GM10248 (cell line): ENCODE results near the gene EFL1.

ENCODE experiments used
- CTCF ChIA-PET: fragments of 300-600 bp; sonication (Branson Sonifier 250); formaldehyde crosslinking; extraction: SDS; loops from one replicate; lab custom pipeline; 2021; ENCODE audit warnings: antibody characterized with exemption; lab: Yijun Ruan, JAX
- POLR2A ChIA-PET: fragments of 350-650 bp; sonication (Branson Sonifier 250); formaldehyde crosslinking; extraction: SDS; loops from one replicate; lab custom pipeline; 2020; ENCODE audit warnings: antibody characterized with exemption; lab: Yijun Ruan, JAX
- DNase-seq: peaks from one replicate; pipeline ENCODE4 v3.0.0; 2012; ENCODE audit errors: extremely low spot score
- TF ChIP-seq, protein P1 (sequence below): IDR thresholded peaks from 2 replicates; pipeline ENCODE4 v1.5.1; 2012; ENCODE audit warnings: mild to moderate bottlenecking, low read depth; ENCODE audit errors: extremely low read depth, missing control alignments, control extremely low read depth

The EFL1 gene

DNA sequence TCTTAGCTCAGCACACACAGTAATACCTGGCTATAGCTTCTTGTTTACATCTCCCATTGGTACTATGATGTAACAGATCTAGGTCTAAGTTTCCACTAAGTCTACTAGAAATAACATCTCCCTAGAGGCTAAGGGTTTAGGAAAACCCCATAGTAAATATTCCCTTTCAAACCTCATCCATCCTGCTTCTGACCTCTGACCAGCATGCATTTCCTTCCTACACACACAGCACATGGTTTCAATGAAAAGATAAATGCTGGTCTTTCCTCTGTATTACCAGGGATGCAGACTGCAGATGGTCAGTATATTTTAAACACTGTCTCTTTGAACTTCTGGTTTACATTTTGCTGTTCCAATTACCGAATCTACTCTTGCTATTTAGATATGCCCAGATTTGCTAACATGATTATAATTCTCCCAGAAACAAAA is 96.6 kb downstream of the EFL1 start:
- CTCF ChIA-PET, result interaction anchor here (1.5 to 2.0 kb wide), 2 partner anchors 14 to 25 kb away, joined by 6 to 7 read pairs; no protein-coding TSS in a partner anchor

DNA sequence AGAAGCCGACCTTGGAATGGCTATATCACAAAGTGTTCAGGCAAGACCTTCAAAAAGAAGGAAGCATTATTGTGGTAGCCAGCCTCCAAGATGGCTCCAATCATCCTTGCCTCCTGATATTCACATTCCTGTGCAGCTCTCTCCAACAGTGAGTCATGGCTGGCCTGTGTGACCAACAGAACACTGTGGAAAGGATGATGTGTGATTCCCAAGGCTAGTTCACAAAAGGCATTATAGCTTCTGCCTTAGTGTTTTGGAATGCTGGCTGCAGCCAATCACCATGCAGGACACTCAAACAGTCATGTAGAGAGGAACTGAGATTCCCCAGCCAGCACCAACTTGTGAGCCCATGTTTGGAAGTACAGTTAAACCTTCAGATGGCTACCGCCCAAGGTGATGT is 102.6 kb downstream of the EFL1 start:
- ChIA-PET POLR2A (no interaction called here), CTCF (interaction anchor here (0.8 kb wide), 1 partner anchor 38 kb away, joined by 3 read pairs; no protein-coding TSS in a partner anchor)
- TF ChIP-seq, protein P1, sequence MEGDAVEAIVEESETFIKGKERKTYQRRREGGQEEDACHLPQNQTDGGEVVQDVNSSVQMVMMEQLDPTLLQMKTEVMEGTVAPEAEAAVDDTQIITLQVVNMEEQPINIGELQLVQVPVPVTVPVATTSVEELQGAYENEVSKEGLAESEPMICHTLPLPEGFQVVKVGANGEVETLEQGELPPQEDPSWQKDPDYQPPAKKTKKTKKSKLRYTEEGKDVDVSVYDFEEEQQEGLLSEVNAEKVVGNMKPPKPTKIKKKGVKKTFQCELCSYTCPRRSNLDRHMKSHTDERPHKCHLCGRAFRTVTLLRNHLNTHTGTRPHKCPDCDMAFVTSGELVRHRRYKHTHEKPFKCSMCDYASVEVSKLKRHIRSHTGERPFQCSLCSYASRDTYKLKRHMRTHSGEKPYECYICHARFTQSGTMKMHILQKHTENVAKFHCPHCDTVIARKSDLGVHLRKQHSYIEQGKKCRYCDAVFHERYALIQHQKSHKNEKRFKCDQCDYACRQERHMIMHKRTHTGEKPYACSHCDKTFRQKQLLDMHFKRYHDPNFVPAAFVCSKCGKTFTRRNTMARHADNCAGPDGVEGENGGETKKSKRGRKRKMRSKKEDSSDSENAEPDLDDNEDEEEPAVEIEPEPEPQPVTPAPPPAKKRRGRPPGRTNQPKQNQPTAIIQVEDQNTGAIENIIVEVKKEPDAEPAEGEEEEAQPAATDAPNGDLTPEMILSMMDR, result no peak
- no peak for DNase-seq

More for the DNA sequence above, 96.6 kb downstream of the EFL1 start:
- POLR2A ChIA-PET, result no interaction called here
- DNase-seq, result peak; percentile 22
- TF ChIP-seq, protein P1, result no peak

DNA sequence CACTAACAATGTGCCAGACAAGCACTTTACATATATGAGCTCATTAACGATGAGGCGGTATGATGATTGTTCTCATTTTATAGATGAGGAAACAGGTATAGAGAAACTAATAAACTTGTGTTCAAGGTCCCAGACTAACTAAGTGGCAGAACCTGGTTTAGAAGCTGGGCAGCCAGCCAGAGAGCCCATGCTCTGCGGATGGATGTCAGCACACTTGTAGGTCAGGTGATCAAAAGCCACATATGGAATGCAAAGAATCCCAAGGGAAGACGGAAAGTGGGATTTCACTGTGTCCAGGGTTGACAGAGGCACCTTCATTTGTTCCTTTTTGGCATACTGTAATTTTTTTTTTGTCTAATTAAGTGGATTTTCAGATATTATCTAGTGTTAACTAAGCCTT is 103.7 kb downstream of the EFL1 start:
- TF ChIP-seq, protein P1, result no peak
- POLR2A ChIA-PET, result no interaction called here
- CTCF ChIA-PET, result interaction anchor here (1.0 to 2.0 kb wide), 5 partner anchors 17 to 372 kb away, joined by 3 to 10 read pairs (median 3); no protein-coding TSS in a partner anchor
- no peak for DNase-seq

DNA sequence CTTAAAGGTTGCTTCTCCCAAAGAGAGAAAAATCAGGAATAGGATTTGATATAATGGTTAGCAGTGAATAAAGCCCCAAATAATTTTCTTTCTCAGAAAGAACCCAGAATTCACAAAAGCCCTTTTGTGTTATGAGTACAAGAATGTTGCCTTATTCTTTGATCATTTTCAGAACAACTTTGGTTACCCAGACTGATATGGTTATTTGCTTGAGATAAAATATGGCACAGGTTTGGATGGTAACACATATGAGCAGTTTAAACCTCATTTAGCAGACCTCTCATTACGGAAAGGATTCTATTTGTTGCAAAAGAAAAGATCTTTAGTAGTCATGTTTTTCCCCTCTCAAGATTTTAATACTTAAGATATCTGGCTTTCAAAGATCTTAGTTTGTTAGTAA is 111.9 kb downstream of the EFL1 start:
- DNase-seq, result no peak
- ChIA-PET POLR2A (no interaction called here), CTCF (interaction anchor here (1.7 to 2.4 kb wide), 2 partner anchors 11 to 14 kb away, joined by 6 to 7 read pairs; no protein-coding TSS in a partner anchor)
- TF ChIP-seq, protein P1, result no peak

DNA sequence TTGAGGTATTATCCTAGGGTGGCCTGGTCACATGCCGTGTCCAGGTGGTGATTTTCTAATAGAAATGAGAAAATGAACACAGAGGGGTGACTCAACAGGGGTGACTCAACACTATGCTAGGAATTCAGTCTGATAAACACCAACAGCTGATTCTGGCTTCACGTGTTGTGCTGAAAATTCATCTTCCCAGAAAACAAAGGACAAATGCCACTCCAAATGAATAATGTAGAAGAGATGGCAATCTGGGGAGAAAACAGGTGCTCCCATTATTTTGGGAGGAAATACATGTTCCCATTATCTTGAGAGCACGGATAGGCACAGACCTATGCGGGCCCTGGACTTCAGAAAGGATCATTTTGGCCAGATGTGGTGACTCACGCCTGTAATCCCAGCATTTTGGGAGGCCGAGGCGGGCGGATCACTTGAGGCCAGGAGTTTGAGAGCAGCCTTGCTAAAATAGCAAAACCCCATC is 115.5 kb downstream of the EFL1 start:
- TF ChIP-seq, protein P1, result no peak
- CTCF ChIA-PET, result no interaction called here
- POLR2A ChIA-PET, result no interaction called here
- DNase-seq, result no peak

DNA sequence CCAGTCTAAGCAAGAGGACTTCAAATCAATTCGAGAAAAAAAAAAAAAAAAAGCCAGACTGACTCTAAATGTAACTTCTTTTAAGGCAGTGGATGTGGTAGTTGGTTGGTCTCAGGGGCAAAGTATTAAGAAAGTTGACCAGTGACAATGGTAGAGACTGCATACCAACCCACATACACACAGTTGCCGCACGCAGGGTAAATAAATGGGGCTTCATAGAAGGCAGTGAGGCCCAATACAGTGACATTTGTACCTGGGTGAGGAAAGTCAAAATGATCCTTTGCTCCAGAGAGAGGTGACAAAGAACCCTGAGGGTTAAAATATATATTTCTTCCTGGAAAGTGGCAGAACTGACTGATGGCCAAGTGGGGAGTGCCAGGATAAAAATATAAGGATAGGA is 116.0 kb downstream of the EFL1 start:
- CTCF ChIA-PET, result no interaction called here
- POLR2A ChIA-PET, result no interaction called here
- DNase-seq, result no peak
- TF ChIP-seq, protein P1, result no peak
